Iris pigment epithelial cell (primary cell): Measurements from ENCODE around the gene OR5C1.
"Not testable (repeated sequence)": the region's sequence is repeated elsewhere in the genome, so short reads cannot be mapped to it uniquely, and the experiment has no call there.

Experiments used
- DNase-seq: peaks from one replicate; pipeline ENCODE4 v3.0.0-alpha.2; 2011; ENCODE audit warnings: low read depth

OR5C1 gene

DNA sequence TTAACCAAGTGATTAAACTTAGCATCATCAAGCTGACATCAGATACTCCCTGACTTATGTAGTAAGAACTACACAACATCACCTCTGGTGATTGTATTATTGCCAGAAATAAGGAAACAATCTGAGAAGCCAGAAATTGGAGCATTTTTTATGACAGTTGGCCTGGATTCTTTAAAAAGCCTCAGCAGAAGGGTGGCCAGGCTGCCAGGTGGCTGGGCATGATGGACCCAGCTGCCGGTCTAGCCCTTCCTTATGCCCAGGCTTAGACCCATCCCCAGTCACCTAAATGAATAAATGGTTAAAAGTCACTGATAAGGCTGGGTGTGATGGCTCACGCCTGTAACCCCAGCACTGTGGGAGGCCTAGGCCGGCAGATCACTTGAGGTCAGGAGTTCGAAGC lies 24.0 kb downstream of the OR5C1 start:
- DNase-seq = no peak

GRCh38 chr9:122814545-122814944 lies 25.8 kb downstream of the OR5C1 start:
- DNase-seq = no peak

GRCh38 chr9:122815544-122815943 lies 26.8 kb downstream of the OR5C1 start:
- DNase-seq = no peak

DNA sequence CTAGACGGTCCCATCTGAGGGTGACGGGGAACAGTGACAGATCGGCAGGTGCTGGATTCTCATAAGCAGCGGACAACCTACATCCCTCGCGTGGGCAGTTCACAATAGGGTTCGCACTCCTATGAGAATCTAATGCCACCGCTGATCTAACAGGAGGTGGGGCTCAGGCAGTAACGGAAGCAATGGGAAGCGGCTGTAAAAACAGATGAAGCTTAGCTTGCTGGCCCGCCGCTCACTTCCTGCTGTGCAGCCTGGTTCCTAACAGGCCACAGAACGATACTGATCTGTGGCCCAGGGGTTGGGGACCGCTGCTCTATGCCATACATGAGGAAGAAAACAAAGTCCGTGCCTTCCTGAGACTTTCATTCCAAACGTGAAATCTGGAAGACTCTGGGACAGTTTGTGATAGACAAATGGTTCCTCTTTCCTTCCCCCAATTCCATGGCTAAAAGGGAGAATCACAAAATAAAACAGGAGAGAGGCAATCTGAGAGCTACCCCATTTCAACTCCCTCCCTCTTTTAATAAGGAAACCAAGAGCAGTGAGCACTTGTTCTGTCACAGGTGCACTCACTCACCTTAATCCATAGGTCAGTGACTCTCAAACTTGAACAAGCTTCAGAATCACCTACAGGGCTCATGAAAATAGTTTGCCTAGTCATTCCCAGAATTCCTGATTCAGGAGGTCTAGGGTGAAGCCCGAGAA lies 27.6 kb downstream of the OR5C1 start:
- peak; percentile 55 for DNase-seq

DNA sequence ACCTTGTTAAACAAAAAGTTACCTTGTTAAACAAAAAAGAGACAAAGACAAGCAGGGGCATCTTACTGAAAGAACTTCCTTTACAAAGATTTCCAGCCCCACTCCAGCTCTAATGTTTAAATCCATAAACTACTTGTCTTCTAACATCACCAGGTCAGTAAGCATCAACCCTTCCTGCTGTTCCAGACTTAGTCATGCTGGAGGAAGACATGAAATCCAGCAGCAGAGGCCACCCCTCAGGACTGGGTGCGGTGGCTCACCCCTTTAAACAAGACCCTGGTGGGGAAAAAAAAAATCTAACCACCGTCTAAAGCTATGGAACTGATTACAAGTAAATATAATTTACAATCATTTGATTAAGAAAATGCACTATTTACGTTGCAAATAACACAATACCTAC lies 30.6 kb downstream of the OR5C1 start:
- peak; percentile 74 for DNase-seq

DNA sequence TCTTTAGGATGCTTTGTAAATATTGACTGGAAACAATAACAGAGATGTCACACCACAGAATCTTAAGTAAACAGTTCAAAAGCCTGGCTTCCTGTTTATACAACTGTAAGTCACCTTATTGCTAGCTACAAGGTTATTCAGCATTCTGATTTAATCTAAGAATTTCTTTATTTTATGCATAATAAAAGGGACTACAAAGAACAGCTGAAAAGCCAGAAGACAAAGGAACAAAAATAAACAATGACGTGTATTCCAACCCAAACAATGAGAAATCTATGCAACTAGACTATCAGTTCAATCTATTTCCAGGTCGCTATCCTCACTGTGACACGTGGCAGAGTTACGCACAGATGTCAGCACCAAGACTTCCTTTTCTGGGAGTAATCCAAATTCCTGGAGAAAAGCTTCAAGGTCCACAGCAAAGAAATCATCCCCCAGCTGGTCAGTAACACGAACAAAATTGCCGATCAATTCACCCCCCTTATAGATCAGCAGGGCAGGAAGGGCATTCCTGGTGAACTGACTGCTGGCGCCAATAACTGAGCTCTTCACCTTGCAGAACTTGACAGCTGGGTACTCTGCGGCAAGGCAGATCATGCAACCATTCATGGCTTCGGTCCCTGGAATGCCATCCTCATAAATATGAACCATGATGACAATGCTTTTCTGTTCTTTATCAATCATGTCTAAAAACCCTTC lies 31.2 kb downstream of the OR5C1 start:
- DNase-seq = peak; percentile 66

DNA sequence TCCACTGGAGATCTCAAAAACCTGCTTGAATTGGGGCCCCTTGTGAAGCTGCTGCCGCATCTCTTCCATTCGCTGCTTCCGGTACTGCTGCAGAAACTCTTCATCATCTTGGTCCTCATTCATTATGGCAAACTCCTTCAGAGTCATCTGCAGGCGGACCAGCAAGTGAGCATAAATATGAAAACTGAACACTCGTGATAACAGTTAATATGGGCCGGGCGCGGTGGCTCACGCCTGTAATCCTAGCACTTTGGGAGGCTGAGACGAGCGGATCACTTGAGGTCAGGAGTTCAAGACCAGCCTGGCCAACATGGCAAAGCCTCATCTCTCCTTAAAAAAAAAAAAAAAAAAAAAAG lies 31.7 kb downstream of the OR5C1 start:
- DNase-seq = no peak

DNA sequence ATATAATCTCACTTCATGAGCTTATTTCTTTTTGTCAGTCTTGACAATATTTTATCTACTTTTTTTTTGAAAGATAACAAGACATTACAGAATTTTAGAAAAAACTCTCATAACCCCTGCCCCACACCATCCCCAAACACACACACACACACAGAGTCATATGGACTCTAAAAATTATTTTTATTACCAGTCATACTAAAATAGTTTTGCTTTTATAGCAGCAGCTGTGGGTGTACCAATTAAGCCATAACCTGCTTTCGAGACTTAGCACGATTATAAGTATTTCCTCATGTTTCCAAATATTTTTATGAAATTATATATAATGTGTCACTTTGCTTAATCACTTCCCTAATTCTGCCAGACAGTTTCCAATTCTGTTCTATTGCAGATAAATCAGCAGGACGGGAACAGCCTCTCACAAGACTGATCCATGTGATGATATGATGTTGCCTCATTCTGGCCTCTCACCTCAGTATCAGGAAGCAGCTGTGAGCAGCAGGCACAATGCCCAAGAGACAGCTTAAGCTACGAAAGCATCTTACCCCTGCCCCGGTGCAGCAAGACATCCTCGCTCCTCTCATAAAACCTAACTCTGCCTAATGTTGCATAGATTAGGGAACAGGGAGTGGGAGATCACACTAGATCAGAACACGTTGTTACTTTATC lies 32.7 kb downstream of the OR5C1 start:
- peak; percentile 83 for DNase-seq

GRCh38 chr9:122822056-122822455 lies 33.3 kb downstream of the OR5C1 start:
- no peak for DNase-seq

- DNase-seq = no peak
These were observed 34.2 kb downstream of the OR5C1 start for GRCh38 chr9:122822938-122823337.

DNA sequence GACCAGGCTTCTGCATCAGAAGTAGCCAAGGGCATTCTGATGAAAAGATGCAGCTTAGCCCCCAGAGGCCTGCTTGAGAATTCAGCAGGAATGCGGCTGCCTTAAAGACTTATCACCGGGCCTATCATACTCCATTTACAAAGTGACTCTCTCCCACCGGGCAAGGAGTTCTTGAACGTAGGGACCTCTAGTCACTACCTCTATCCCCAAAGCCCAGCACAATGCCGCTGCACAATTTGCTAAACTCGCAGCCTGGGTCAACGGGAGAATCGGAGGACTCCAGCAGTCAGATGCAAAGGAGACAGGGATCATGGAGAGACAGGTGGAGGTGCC lies 39.0 kb downstream of the OR5C1 start:
- DNase-seq = peak; percentile 62

DNA sequence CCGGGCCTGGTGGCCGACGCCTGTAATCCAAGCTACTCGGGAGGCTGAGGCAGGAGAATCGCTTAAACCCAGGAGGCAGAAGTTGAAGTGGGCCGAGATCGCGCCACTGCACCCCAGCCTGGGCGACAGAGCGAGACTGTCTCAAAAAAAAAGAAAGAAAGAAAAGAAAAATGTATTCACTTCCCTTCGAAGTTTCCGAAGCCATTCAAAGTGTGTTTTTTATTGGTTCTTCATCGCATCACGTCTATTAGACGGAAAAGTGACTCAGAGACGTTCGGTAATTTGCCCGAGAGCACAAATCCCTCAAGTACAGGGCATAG lies 40.2 kb downstream of the OR5C1 start:
- DNase-seq = not testable (repeated sequence)

- DNase-seq = no peak
These were observed 43.5 kb downstream of the OR5C1 start for GRCh38 chr9:122832194-122832593.

GRCh38 chr9:122835313-122835731 lies 46.6 kb downstream of the OR5C1 start:
- no peak for DNase-seq

DNA sequence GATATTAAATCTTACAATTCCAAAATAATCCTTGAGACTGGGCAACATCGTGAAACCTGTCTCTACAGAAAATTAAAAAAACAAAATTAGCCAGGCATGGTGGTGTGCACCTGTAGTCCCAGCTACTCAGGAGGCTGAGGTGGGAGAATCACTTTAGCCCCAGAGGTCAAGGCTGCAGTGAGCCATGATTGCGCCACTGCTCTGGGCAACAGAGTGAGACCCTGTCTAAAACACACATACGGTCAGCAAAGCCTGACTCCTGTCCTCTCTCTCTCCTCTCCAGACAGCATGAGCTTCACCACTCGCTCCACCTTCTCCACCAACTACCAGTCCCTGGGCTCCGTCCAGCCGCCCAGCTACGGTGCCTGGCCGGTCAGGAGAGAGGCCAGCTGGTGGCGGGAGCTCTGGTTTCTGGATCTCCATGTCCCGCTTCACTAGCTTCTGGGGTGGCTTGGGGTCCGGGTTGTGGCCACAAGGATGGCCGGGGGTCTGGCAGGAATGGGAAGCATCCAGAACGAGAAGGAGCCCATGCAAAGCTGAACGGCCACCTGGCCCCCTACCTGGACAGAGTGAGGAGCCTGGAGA lies 48.6 kb downstream of the OR5C1 start:
- no peak for DNase-seq

DNA sequence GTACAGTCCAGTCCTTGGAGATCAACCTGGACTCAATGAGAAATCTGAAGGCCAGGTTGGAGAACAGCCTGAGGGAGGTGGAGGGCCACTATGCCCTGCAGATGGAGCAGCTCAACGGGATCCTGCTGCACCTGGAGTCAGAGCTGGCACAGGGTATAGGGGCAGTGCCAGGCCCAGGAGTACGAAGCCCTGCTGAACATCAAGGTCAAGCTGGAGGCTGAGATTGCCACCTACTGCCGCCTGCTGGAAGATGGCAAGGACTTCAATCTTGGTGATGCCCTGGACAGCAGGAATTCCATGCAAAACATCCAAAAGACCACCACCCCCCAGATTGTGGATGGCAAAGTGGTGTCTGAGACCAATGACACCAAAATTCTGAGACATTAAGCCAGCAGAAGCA lies 49.7 kb downstream of the OR5C1 start:
- DNase-seq = not testable (repeated sequence)
